Stimulated activated CD4-positive, alpha-beta T cell treated with anti-CD3 and anti-CD28 coated beads, Interleukin-12 subunit alpha, Interleukin-12 subunit beta, amount 100 ng/mL, for 24 hours (primary cell): Measurements from ENCODE around the gene SPATA3.
"Not testable (repeated sequence)": the region's sequence is repeated elsewhere in the genome, so short reads cannot be mapped to it uniquely, and the experiment has no call there.

Source experiments
- DNase-seq, 2 experiments: peaks; one replicate each; pipeline ENCODE4 v3.0.0-alpha.2; 2020; ENCODE audit warnings: low read depth in 2 of 2

Gene SPATA3

GRCh38 chr2:230995821-230996220 lies at the start of gene SPATA3:
Gene SPATA3, plus strand, starts transcription at chr2:230996121. Its CDS starts 113 bp downstream, at chr2:230996234.
- no peak for DNase-seq

GRCh38 chr2:230946429-230947234 lies 49.3 kb upstream of the SPATA3 start:
- no peak for DNase-seq

GRCh38 chr2:230947235-230947576 lies 48.7 kb upstream of the SPATA3 start:
- no peak for DNase-seq

DNA sequence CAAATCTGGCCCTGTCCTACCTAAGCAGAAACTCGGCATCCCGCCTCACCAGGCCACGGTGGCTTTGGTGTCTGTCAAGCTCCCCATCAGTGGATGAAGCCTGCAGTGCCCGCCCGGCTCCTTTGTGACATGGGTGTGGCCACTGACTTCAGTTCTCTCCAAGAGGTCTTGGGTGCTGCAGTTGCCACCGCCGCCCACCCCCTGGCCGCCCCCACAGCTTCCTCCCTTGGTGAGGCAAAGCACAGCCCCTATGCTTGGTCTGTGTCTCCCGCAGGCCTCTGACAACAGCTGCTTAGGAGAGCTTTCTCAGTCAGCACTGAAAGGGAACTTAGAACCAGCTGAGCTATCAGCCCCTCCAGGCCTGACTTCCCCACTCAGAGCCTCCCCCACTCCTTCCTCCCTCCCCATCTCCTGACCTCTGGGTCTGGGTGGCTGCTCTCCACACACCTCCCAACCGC lies 48.0 kb upstream of the SPATA3 start:
- no peak for DNase-seq

- no peak for DNase-seq
These were observed 45.7 kb upstream of the SPATA3 start for GRCh38 chr2:230949966-230950873.

DNA sequence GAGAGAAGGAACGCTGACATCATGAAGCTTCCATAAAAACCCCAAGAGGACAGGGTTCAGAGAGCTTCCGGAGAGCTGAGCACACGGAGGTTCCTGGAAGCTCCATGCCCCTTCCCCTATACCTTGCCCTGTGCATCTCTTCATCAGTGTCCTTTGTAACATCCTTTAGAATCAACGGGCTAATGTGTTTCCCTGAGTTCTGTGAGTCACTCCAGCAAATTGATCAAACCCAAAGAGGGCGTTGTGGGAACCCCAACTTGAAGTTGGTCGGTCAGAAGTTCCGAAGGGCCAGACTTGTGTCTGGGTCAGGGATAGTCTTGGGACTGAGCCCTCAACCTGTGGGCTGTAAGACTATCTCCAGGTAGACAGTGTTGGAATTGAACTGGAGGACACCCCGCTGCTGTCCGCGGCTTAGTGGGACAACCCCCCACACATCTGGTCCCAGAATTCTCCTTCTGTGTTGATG lies 45.0 kb upstream of the SPATA3 start:
- no peak for DNase-seq

DNA sequence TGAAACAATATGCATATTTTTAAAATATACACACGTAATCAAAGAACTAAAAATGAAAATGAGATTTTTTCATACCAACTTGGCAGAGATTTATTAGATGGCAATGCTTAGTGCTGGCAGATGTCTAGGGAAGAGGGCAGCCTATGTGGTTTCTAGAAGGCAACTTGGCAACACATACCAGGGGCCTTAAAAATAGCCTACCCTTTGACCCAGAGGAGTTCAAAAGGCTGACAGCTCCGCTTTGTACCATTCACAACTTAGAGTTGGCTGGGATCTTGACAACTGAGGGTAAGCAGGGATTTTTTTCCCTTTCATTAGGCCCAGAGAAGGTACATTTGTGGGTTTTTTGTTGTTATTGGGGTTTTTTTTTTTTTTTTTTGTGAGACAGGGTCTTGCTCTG lies 44.5 kb upstream of the SPATA3 start:
- no peak for DNase-seq

DNA sequence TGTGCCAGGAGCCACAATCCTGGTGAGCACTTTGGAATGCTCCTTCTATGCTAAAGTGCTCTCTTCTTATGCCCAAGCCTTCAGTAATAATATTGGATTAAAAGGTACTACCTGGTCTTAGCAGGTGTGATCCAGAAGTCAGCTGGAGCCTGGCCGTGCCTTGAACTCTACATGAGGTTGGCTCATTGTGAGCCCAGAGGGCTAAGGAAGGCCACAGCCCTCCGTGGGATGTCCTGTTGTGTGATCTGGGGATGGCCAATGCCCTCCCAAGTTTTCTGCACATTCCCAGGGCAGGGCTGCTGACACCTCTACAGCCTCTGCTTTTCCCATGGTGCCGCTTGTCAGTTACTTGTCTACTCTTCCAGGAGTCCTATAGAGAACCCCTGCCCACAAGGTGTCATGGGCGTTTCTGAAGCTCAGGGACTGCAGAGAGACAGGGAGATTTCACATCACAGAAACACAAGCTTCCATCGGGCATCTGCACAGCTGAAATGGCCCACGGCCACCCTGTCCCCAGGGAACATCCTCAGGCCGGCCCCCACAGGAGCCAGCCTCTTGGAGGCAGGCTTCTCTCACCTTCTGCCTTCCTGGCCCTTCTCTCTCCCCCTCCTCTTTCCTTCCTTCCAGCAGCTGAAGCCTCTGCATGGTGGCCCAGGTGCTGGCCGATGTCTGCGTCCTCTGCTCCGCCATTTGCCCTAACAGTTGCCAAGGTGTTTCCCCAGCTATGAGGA lies 43.5 kb upstream of the SPATA3 start:
- DNase-seq = no peak

GRCh38 chr2:230953845-230954244 lies 42.1 kb upstream of the SPATA3 start:
- no peak for DNase-seq

DNA sequence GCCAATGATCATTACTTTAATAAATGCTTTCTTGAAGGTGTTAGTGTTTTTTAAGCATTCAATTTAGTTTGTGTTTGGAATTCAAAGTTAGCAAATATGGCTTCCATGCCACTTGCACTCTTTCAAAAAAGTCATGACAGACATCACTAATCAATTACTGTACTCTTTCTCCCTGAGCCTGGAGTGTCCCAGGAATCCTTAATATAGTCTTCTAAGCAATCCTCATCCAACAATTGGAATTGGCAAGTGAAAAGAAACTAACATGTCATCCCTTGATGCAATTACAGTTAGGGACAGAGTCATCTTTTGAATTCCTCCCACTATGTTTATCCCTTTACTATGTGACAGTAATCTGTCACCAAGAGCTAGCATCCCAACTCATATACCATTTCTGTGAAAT lies 41.2 kb upstream of the SPATA3 start:
- DNase-seq = no peak

DNA sequence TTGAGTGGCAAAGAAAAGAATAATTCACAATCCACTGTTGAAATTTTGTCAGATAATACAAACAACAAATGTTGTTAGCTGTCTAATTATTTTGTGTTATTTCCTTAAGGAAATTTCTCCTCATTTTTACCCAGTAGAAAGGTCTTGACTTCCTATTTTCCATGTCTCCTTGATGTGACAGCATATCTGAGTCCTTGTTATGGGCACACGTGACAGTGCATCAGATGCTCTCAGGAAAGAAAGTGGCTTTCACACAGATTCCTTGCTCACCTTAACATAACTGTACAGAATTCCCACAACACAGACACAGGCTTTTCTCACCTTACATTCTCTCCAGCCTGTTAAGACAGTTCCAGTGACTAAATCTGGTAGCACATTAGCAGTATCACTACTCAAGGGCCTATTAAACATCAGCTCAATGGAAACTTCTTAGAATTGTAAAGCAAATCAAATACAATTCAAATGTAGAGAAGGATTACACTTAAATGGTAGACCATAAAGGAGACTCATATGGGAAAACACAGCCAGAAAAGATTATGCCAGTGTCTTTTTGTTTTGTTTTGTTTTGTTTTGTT lies 40.7 kb upstream of the SPATA3 start:
- no peak for DNase-seq

GRCh38 chr2:230956827-230957755 lies 38.8 kb upstream of the SPATA3 start:
- peak in 1 of 2 experiments; percentile 30 for DNase-seq

DNA sequence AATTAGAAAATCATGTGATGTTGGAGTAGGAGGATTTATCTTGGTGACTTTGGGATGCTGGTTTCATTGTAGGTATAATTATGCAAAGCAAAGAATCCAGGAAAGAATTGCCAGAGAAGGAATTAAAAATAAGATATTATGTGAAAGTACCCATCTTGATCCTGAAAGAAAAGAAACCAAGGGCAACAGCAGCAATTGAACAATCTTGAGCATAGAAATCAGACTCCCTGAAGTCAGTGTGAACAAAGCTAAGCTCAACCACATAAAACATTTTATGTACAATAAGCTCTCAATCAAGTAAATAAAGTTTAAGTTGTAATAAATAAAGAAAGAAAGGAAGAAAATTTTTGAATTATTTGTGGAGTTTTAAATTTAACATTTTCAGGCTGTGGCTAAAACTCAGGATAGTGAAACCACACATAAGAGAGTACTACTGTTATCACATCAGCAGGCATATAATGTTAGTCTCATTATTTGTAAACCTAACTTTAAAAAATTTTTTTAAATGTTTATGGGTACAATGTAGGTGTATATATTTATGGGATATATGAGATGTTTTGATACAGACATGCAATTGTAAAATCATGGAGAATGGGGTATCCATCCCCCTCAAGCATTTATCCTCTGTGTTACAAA lies 38.0 kb upstream of the SPATA3 start:
- DNase-seq = no peak

DNA sequence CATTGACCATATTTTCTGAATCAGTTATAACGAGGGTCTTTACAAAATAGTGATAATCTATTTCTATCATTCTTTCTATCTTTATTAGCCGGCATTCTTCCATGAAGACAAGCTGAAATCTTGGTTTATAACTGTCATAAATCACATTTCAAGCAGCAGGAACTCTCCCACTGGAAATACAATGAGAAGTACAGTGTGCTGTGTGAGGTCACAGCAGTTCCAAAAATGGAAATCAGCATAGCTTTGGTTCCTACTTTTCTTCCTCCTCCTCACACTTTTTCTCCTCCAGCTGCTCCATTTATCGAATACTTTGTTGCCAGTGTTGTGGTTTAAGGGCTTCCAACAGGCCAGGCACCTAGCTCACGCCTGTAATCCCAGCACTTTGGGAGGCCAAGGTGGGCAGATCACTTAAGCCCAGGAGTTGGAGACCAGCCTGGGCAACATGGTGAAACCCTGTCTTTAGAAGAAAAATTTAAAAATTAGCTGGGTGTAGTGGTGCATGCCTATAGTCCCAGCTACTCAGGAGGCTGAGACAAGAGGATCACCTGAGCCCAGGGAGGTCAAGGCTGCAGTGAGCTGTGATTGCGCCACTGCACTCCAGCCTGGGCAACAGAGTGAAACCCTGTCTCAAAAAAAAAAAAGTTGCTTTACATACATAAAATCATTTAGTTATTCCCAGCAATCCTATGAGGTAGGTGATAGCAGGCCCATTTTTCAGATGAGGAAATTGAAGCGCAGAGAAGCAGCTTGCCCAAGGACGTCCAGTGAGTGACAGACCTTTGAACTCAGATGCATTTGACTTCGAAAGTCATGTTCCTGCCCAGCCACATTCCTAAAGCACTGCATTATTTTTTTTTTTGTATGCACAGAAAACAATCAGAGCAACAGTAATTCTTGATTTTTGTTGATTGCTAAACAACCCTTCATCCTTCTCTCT lies 36.8 kb upstream of the SPATA3 start:
- DNase-seq = no peak

DNA sequence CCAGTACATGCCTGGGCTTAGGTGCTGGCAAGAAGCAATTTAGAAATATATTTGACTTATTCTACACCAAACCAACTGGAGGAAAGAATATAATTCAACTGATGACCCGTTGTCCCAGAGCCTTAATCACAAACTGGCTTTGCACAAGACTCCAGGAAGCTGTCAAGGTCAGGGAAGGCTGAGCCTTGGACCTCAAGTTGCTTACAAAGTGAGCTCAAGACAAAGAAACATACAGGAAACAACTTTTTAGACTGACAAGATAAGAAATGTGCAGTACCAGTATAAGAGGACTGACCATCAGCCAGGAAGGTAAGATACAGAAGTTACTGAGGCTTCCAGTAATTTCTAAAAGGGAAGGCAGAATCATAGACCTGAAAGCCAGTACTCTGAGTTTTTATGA lies 35.9 kb upstream of the SPATA3 start:
- DNase-seq = no peak

DNA sequence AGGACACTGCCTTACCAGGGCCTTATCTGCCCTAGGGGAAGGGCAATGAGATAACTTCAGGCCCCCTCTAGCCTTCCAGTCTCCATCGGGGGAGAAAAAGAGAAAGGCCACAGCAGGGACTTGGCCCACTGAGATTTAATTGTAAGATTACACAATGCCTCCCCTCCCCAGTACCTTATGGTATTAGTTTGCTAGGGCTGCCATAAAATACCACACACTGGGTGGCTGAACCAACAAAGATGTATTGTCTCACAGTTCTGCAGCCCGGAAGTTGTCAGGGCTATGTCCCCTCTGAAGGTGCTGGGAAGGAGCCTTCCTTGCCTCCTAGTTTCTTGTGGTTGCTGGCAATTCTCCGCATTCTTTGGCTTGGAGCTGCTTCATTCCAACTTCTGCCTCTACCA lies 34.8 kb upstream of the SPATA3 start:
- DNase-seq = no peak

DNA sequence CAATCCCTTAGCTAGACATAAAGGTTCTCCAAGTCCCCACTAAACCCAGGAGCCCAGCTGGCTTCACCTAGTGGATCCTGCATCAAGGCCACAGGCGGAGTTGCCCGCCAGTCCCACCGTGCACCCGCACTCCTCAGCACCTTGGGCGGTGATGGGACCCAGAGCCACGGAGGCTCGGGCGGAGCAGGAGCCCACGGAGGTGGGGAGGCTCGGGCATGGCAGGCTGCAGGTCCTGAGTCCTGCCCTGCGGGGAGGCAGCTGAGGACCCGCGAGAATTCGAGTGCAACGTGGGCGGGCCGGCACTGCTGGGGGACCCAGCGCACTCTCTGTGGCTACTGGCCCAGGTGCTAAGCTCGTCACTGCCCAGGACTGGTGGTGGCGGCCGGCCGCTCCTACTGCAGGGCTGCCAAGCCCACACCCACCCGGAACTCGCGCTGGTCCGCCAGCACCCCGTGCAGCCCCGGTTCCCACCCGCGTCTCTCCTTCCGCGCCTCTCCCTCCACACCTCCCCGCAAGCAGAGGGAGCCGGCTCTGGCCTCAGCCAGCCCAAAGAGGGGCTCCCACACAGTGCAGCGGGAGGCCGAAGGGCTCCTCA lies 31.7 kb upstream of the SPATA3 start:
- no peak for DNase-seq

DNA sequence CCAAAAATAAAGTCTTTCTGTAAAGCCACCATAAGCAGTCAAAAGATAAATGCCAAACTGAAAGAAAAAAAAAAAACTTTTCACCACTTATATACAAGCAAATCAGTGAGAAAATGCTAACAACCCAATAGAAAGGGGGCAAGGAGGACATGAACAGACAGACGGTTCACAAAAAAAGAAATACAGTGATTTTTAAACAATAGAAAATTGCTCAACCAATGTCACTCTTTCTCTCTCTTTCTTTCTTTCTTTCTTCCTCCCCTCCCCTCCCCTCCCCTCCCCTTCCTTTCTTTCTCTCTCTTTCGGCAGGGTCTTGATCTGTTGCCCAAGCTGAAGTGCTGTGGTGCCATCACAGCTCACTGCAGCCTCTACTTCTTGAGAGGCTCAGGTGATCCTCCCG lies 28.8 kb upstream of the SPATA3 start:
- no peak for DNase-seq

DNA sequence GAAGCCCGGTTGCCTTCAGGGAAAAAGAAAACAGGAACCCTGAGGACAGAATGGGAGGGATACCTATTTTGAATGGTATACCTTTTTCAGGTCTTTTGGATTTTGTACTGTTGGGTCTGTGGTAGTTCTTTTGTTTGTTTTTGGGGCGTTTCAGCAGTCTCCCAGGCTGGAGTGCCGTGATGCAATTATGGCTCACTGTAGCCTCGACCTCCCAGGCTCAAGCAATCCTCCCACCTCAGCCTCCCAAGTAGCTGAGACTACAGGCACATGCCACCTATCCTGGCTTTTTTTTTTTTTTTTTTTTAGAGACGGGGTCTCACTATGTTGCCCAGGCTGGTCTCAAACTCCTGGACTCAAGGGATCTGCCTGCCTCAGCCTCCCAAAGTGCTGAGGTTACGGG lies 27.6 kb upstream of the SPATA3 start:
- not testable (repeated sequence) for DNase-seq
